ENCODE data around the gene SKIC8. TPM values are rescaled to one million over a fixed set of nuclear protein-coding genes. Genes with fewer than 3 reads are reported as not detected.
A peak's percentile ranks its signal among the peaks of the same experiment; 100 is the strongest.

The SKIC8 gene
- total RNA-seq, 2 experiments from 2014 or later = 42.4 to 46.4 TPM

DNA sequence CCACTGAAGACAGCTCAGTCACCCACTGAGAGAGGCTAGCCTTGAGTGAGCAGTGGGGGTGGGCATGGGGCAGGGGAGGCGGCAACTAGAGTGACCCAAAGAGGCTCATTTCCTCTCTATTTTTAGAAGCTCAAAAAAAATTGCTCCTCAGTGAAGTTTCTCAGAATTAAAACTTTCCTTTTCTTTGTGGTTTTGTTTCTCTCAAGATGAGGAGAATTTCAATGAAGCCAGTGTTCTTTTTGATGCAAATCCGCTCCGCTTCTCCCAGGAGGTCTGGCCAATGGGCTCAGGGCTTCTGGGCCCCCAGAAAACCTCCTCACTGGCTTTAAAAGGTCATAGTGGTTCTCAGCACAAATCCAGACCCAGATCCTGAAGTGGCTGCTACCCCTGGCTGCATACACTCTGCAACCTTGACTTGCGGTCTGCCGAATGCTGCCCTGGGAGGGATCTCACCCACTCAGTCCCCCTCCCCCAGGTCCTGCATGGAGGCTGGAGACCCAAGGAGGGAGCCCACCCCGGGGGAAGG lies 64.8 kb downstream of the SKIC8 start, which contains the start of gene ACSBG1:
Gene ACSBG1, minus strand, starts transcription at position 51 of the 526 bp plus-strand sequence. CDS start 64 bp downstream, outside the sequence.
- H3K9me3 Mint-ChIP-seq = no peaks in the 10 kb centered on the region
- peaks cover 8% of the 10 kb centered on the region for H3K27me3 Mint-ChIP-seq
- H3K36me3 Mint-ChIP-seq = no peaks in the 10 kb centered on the region
- DNase-seq = no peak
- peak within 1 kb of the TSS; percentile 52 for H3K4me3 Mint-ChIP-seq
- H3K27ac Mint-ChIP-seq = peak within 1 kb of the TSS; percentile 45
- no peak for ATAC-seq (ENCODE audit: low read depth)
- H3K4me1 Mint-ChIP-seq = peaks cover 18% of the 10 kb centered on the region
- POLR2A ChIA-PET = no interaction called here

DNA sequence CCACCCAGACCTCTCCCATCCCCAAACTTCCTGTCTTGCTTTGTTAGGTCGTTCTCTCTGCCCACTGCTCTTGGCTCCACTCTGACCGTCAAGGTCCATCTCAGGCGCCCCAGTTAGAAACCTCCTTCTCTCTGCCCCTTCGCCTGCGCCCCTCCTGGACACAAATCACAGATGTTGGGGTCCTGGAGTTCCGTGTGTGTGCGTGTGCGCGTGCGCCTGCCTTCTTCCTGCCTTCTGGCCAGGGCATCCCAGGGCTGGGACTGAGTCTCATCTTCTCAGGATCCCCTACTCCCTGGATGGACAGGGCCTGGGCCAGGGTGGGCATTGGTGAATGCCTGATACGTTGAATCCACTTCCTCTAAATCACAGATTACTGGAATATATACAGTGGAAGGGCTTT lies 65.9 kb downstream of the SKIC8 start:
- peaks cover 8% of the 10 kb centered on the region for H3K27me3 Mint-ChIP-seq
- POLR2A ChIA-PET = no interaction called here
- no peak for DNase-seq
- H3K4me3 Mint-ChIP-seq = no peak overlapping the region
- peak overlapping the region; percentile 9 for H3K27ac Mint-ChIP-seq
- H3K9me3 Mint-ChIP-seq = no peaks in the 10 kb centered on the region
- no peak for ATAC-seq (ENCODE audit: low read depth)
- peaks cover 18% of the 10 kb centered on the region for H3K4me1 Mint-ChIP-seq
- H3K36me3 Mint-ChIP-seq = no peaks in the 10 kb centered on the region

Other genes with a start within 250 kb of the SKIC8 start
- 100 to 1,000 TPM; 123 to 125 TPM for gene TBC1D2B, start 221.9 kb downstream of the SKIC8 start, total RNA-seq
- gene SH2D7, start 207.0 kb downstream of the SKIC8 start, total RNA-seq = under 1 TPM in 1 of 2 experiments, not detected in 1; 0.11 TPM
- gene CIB2, start 168.2 kb downstream of the SKIC8 start, total RNA-seq = 1 to 10 TPM in 1 of 2 experiments, under 1 TPM in 1; 0.88 to 1.5 TPM
- 10 to 100 TPM; 54.5 to 82.8 TPM for gene IDH3A, start 150.2 kb downstream of the SKIC8 start, total RNA-seq
- under 1 TPM in 1 of 2 experiments, not detected in 1; 0.25 TPM for gene ACSBG1, start 65.0 kb downstream of the SKIC8 start, total RNA-seq
- gene DNAJA4, start 35.0 kb downstream of the SKIC8 start, total RNA-seq = 10 to 100 TPM; 26.0 to 28.5 TPM
- gene CRABP1, start 40.7 kb upstream of the SKIC8 start, total RNA-seq = not detected
- gene IREB2, start 138.6 kb upstream of the SKIC8 start, total RNA-seq = 10 to 100 TPM; 60.6 to 61.4 TPM
- 1 to 10 TPM; 1.6 to 2.4 TPM for gene HYKK, start 208.0 kb upstream of the SKIC8 start, total RNA-seq
- 100 to 1,000 TPM; 181 to 183 TPM for gene PSMA4, start 240.8 kb upstream of the SKIC8 start, total RNA-seq